ENCODE results near the gene ADCYAP1R1. TPM values are rescaled to one million over a fixed set of nuclear protein-coding genes. Genes with fewer than 3 reads are reported as not detected.
"Not testable (repeated sequence)": the region's sequence is repeated elsewhere in the genome, so short reads cannot be mapped to it uniquely, and the experiment has no call there.

ADCYAP1R1 gene
- total RNA-seq, 2 donors from 2014 or later: 1.0 to 4.8 TPM

- ATAC-seq; DNase-seq; intact Hi-C loops (cut with DNase I): not testable (repeated sequence)
Observed at GRCh38 chr7:31153318-31153717, 101.2 kb downstream of the ADCYAP1R1 start.

DNA sequence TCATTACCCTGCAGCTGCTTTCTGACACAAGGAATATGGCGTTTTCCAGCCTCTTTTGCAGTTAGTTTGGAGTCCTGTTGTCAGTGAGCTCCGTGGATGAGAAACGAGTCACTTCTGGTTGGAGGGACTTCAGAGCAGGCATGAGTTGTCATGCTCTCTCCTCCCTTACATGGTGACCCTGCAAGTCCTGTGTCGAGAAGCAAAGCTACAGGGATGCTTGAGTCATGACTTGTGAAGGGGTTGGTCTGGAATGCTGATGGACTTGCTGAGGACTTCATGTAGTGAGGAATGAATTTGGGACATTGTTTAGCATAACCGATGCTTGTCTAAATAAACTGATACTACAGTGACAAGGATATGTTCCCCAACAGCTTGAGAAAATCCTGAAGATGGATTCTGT is 108.8 kb downstream of the ADCYAP1R1 start:
- DNase-seq (no peak), ATAC-seq (no peak)
- intact Hi-C loops (cut with DNase I): no loop called here

Other genes with a start within 250 kb of the ADCYAP1R1 start
- gene AQP1, start 140.5 kb upstream of the ADCYAP1R1 start, total RNA-seq: 100 to 1,000 TPM; 244 to 352 TPM
- not detected for gene GHRHR, start 88.4 kb upstream of the ADCYAP1R1 start, total RNA-seq